Gastroesophageal sphincter (tissue), 4 donors: Measurements from ENCODE around the gene HPCAL1. TPM values are rescaled to one million over a fixed set of nuclear protein-coding genes. Genes with fewer than 3 reads are reported as not detected.
"Not testable (repeated sequence)": the region's sequence is repeated elsewhere in the genome, so short reads cannot be mapped to it uniquely, and the experiment has no call there.

ENCODE experiments used
- ATAC-seq: fragments of 150-250 bp; one replicate; pipeline ENCODE4 v1.9.1; 2016; ENCODE audit warnings: mild to moderate bottlenecking, moderate library complexity
- H3K27ac ChIP-seq, 4 donors: fragments of 200-600 bp; sonication (generic) in 3 of 4; 1 replicate in 3 of 4; 2 replicates in 1 of 4; pipeline ENCODE4 v1.5.1; 2016 to 2019
- H3K27me3 ChIP-seq: fragments of 200-600 bp; sonication (generic); one replicate; pipeline ENCODE4 v1.5.1; 2019
- H3K36me3 ChIP-seq, 2 donors: fragments of 200-600 bp; sonication (generic); one replicate each; pipeline ENCODE4 v1.5.1; 2019; ENCODE audit warnings: control low read depth in 1 of 2
- H3K4me1 ChIP-seq, 3 donors: fragments of 200-600 bp; sonication (generic); 1 replicate in 2 of 3; 2 replicates in 1 of 3; pipeline ENCODE4 v1.5.1; 2016 to 2019; ENCODE audit warnings: control low read depth in 2 of 3
- H3K4me3 ChIP-seq, 2 donors: fragments of 200-600 bp; sonication (generic); one replicate each; pipeline ENCODE4 v1.5.1; 2019; ENCODE audit warnings: mild to moderate bottlenecking in 1 of 2, moderate library complexity in 1 of 2
- H3K9me3 ChIP-seq, 3 donors: fragments of 200-600 bp; sonication (generic); one replicate each; pipeline ENCODE4 v1.5.1; 2017 to 2019; ENCODE audit warnings: control low read depth in 2 of 3
- CTCF ChIP-seq, 4 experiments: fragments of 200-600 bp in 2 of 4; fragments of 450-650 bp in 2 of 4; sonication (generic) in 1 of 4; IDR thresholded peaks; one replicate each; pipeline ENCODE4 v1.5.1; 2017 to 2019; ENCODE audit warnings: antibody characterized with exemption in 4 of 4, mild to moderate bottlenecking in 2 of 4, moderate library complexity in 2 of 4
- EP300 ChIP-seq: sonication (generic); formaldehyde crosslinking; IDR thresholded peaks from one replicate; pipeline ENCODE4 v1.6.1; 2017; ENCODE audit warnings: antibody characterized with exemption, mild to moderate bottlenecking
- POLR2A ChIP-seq, 2 donors: fragments of 450-650 bp; IDR thresholded peaks; one replicate each; pipeline ENCODE4 v1.6.1; 2017; ENCODE audit warnings: antibody characterized with exemption in 2 of 2, mild to moderate bottlenecking in 2 of 2, moderate library complexity in 1 of 2
- POLR2AphosphoS5 ChIP-seq: sonication (generic); formaldehyde crosslinking; IDR thresholded peaks from one replicate; pipeline ENCODE4 v1.6.1; 2017; ENCODE audit warnings: antibody characterized with exemption
- WGBS, 2 donors: methylation state at CpG; one replicate each; pipeline ENCODE4 v1.1.5; 2018; ENCODE audit warnings: low coverage in 1 of 2; 5-methylcytosine and 5-hydroxymethylcytosine counted together
- total RNA-seq, 4 donors: library from RNA; depleted of rRNA; stranded (reverse); fragments of >200 nt; gene quantifications; one replicate each; pipeline ENCODE4 v1.1.0, GENCODE V29; 2016

Gene HPCAL1
- total RNA-seq, 4 donors from 2014 or later: 17.0 to 42.1 (median 29.8) TPM

- Histone ChIP-seq H3K27me3 (no peaks in the 10 kb centered on the region), H3K9me3 (peaks cover 0 to 19% (median 0%) of the 10 kb centered on the region in 3 donors), H3K4me3 (no peak overlapping the region), H3K27ac (no peak overlapping the region), H3K4me1 (peaks cover 0 to 2% (median 0%) of the 10 kb centered on the region in 3 donors), H3K36me3 (no peaks in the 10 kb centered on the region)
- 95 to 100% methylated on average over 2 to 4 of the region's 4 CpGs for WGBS, 2 donors
- no peak for ATAC-seq
- TF ChIP-seq CTCF (IDR thresholded peaks at IDR 0.05) (no peak), POLR2AphosphoS5 (no peak), POLR2A (IDR thresholded peaks at IDR 0.05) (no peak), EP300 (no peak)
Measured at GRCh38 chr2:10292033-10292432, 10.7 kb upstream of the HPCAL1 start.

- Histone ChIP-seq H3K4me1 (peaks cover 0 to 3% (median 0%) of the 10 kb centered on the region in 3 donors), H3K27me3 (no peaks in the 10 kb centered on the region), H3K4me3 (no peak overlapping the region), H3K9me3 (peaks cover 0 to 19% (median 0%) of the 10 kb centered on the region in 3 donors), H3K27ac (no peak overlapping the region), H3K36me3 (no peaks in the 10 kb centered on the region)
- TF ChIP-seq POLR2AphosphoS5 (no peak), CTCF (IDR thresholded peaks at IDR 0.05) (no peak), POLR2A (IDR thresholded peaks at IDR 0.05) (no peak), EP300 (no peak)
- ATAC-seq: no peak
Measured at GRCh38 chr2:10293603-10294002, 9.1 kb upstream of the HPCAL1 start.

GRCh38 chr2:10294077-10294476, 8.6 kb upstream of the HPCAL1 start:
- no peaks in the 10 kb centered on the region for H3K27me3 ChIP-seq
- 100% methylated on average over 1 of the region's 1 CpG for WGBS, 2 donors
- peaks cover 0 to 3% (median 0%) of the 10 kb centered on the region in 3 donors for H3K4me1 ChIP-seq
- H3K9me3 ChIP-seq: peaks cover 0 to 19% (median 0%) of the 10 kb centered on the region in 3 donors
- no peak for ATAC-seq
- no peaks in the 10 kb centered on the region for H3K36me3 ChIP-seq
- no peak for TF ChIP-seq CTCF (IDR thresholded peaks at IDR 0.05)
- TF ChIP-seq POLR2AphosphoS5: no peak
- TF ChIP-seq EP300: no peak
- no peak for TF ChIP-seq POLR2A (IDR thresholded peaks at IDR 0.05)
- H3K4me3 ChIP-seq: no peak overlapping the region
- no peak overlapping the region for H3K27ac ChIP-seq

GRCh38 chr2:10295649-10296048, 7.1 kb upstream of the HPCAL1 start:
- H3K4me1 ChIP-seq, H3K27ac ChIP-seq, H3K27me3 ChIP-seq, H3K36me3 ChIP-seq, H3K4me3 ChIP-seq, ATAC-seq: not testable (repeated sequence)
- WGBS, 2 donors: 88 to 89% methylated on average over 3 of the region's 4 CpGs
- peaks cover 0 to 19% (median 0%) of the 10 kb centered on the region in 3 donors for H3K9me3 ChIP-seq

- TF ChIP-seq CTCF (IDR thresholded peaks at IDR 0.05) (no peak), POLR2A (IDR thresholded peaks at IDR 0.05) (no peak), EP300 (no peak), POLR2AphosphoS5 (no peak)
- WGBS, 2 donors: 92 to 100% methylated on average over 1 to 4 of the region's 8 CpGs
- no peak overlapping the region for H3K4me3 ChIP-seq
- peaks cover 0 to 3% (median 0%) of the 10 kb centered on the region in 3 donors for H3K4me1 ChIP-seq
- H3K36me3 ChIP-seq: no peaks in the 10 kb centered on the region
- peaks cover 0 to 19% (median 0%) of the 10 kb centered on the region in 3 donors for H3K9me3 ChIP-seq
- H3K27ac ChIP-seq: no peak overlapping the region
- H3K27me3 ChIP-seq: no peaks in the 10 kb centered on the region
- ATAC-seq: no peak
Measured at GRCh38 chr2:10296142-10296541, 6.6 kb upstream of the HPCAL1 start.
